NB4 (cell line): Measurements from ENCODE around the gene SCMH1.

ENCODE experiments used
- DNase-seq: peaks from one replicate; pipeline ENCODE4 v3.0.0; 2010; ENCODE audit warnings: low read depth
- H3K4me3 ChIP-seq: one replicate; pipeline ENCODE4 v1.5.1; 2011; ENCODE audit warnings: mild to moderate bottlenecking, low read depth, low read length, moderate library complexity
- MYC ChIP-seq: IDR thresholded peaks from 2 replicates; pipeline ENCODE4 v1.6.1; 2011; ENCODE audit warnings: low read depth, low read length
- POLR2A ChIP-seq: IDR thresholded peaks from 2 replicates; pipeline ENCODE4 v1.6.1; 2011; ENCODE audit warnings: mild to moderate bottlenecking; ENCODE audit not compliant: insufficient read length; ENCODE audit errors: extremely low read depth
- TF ChIP-seq, protein P1 (sequence below): IDR thresholded peaks from one replicate; pipeline ENCODE4 v1.5.1; 2012; ENCODE audit warnings: low read depth, low read length
- TF ChIP-seq, protein P2 (sequence below): IDR thresholded peaks from 2 replicates; pipeline ENCODE4 v1.6.1; 2011; ENCODE audit warnings: low read depth, low read length

Gene SCMH1

DNA sequence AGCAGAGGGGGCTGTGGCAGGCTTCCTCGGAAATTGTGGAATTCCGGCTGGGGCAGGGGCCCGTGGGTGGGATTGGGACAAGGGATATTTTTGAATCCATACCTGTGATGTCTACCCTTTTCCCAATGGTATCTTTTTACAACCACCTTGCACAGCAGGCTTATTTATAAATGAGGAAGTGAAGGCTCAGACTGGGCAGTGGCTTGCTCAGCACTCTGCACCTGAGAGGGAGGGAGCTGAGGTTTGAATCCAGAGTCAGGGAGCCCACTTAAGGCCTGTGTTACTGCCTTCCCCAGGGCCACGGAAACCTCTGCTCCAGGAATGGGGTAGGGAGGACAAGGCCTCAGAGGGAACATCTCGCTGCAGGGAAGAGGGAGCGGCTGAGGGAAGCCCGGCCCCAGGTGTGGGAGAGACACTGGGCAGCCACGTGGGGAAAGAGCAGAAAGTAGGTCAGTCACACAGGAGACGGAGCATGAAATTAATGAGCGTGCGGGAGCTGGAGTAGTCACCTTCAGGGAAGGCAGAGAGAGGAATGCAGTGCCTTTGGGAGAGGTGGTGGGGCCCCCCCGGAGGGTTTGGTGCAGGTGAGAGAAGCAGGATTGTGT, 35.4 kb upstream of the SCMH1 start:
- no peak overlapping the region for H3K4me3 ChIP-seq
- TF ChIP-seq, protein P1, sequence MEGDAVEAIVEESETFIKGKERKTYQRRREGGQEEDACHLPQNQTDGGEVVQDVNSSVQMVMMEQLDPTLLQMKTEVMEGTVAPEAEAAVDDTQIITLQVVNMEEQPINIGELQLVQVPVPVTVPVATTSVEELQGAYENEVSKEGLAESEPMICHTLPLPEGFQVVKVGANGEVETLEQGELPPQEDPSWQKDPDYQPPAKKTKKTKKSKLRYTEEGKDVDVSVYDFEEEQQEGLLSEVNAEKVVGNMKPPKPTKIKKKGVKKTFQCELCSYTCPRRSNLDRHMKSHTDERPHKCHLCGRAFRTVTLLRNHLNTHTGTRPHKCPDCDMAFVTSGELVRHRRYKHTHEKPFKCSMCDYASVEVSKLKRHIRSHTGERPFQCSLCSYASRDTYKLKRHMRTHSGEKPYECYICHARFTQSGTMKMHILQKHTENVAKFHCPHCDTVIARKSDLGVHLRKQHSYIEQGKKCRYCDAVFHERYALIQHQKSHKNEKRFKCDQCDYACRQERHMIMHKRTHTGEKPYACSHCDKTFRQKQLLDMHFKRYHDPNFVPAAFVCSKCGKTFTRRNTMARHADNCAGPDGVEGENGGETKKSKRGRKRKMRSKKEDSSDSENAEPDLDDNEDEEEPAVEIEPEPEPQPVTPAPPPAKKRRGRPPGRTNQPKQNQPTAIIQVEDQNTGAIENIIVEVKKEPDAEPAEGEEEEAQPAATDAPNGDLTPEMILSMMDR = no peak
- TF ChIP-seq POLR2A (no peak), MYC (no peak)
- DNase-seq = peak; percentile 40

DNA sequence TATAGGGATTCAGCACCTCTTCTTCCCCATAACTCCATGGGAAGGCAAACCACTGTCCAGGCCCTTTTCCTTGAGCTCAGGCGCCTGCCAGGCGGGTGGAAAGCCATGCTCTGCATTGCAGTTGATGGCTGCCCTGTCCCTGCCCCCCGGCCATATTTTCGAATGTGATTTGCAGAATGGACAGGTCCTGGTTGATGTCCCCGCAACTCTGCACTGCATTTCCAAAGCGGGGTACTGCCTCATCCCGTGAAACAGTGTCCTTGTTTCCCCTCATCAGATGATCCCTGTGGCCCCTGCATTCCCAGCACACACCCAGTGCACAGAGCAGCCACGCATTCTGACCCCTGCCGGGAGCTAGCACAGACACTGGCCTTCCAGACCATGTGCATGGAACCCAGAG, 33.7 kb upstream of the SCMH1 start:
- no peak overlapping the region for H3K4me3 ChIP-seq
- no peak for TF ChIP-seq POLR2A
- TF ChIP-seq, protein P1 = no peak
- TF ChIP-seq, protein P2, sequence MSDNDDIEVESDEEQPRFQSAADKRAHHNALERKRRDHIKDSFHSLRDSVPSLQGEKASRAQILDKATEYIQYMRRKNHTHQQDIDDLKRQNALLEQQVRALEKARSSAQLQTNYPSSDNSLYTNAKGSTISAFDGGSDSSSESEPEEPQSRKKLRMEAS = no peak
- TF ChIP-seq MYC = no peak
- DNase-seq = no peak

DNA sequence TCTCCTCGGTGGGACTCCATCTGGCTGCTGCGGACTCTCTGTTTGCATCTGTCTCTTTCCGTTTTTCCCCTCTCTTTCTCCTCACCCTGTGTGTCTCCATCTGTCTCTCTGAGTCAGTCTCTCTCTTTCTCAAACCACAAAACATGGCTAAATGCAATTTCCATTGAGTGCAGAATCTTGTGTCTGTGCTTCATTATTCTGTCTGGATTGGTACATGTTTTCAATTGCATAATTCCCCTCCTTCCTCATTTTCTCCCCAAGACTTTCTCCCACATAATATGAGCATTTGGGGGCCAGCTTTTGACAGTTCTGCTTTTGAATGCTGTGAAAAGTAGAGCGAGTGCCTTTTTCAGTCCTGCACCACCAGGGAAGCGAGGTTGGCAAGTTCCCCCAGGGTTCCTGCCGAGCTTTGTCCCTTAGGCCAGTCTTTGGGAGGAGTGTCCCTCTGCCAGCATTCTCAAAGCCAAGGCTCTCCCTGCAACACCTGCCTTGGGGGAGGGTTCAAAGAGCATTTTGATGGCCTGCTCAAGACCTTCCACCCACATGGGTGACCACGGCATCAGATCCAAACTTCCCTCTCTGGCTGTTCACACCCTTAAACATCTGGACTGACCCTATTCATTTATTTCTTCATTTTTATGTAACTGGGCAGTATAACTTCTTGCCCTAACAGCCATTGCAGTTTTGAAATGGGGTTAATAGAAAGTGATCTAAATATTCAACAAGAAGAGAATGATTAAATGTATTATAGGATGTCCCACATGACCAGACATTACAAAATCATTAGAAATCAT, 32.8 kb upstream of the SCMH1 start:
- TF ChIP-seq, protein P2 = peak; percentile 55
- TF ChIP-seq MYC = peak; percentile 58; the same call in 1 of the 2 replicates
- TF ChIP-seq, protein P1 = no peak
- H3K4me3 ChIP-seq = peak overlapping the region; percentile 16
- peak; percentile 93 for DNase-seq

DNA sequence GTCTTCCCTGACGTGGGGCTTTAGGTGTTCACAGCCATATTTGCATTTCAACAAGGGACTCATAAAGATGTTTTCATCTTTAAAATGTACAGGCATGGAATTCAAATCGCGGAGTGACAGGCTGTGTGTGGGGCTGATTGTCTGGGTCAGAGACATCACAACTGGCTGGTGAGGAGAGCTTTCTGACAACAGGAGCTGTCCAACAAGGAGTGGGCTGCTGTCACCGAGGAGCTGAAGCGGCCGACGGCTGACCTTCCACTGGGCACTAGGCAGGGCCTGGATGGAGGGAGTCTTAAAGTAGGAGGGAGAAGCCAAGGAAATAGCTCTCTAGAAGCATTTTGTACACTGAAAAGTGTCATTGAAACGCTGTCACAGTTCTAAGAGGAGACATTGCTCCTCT, 30.5 kb upstream of the SCMH1 start:
- no peak overlapping the region for H3K4me3 ChIP-seq
- TF ChIP-seq, protein P2 = no peak
- TF ChIP-seq MYC = no peak
- TF ChIP-seq POLR2A = no peak
- TF ChIP-seq, protein P1 = no peak
- no peak for DNase-seq

- H3K4me3 ChIP-seq = no peak overlapping the region
- DNase-seq = peak; percentile 71
- TF ChIP-seq MYC = no peak
- TF ChIP-seq, protein P1 = peak; percentile 74
- TF ChIP-seq, protein P2 = peak; percentile 25; the same call in 1 of the 2 replicates
These were observed 26.2 kb upstream of the SCMH1 start for GRCh38 chr1:41268154-41268770.
